B cell (primary cell): ENCODE measurements around the gene IRF1.

ENCODE experiments used
- CTCF ChIP-seq: fragments of 200-600 bp; IDR thresholded peaks from one replicate; pipeline ENCODE4 v1.8.0; 2022; ENCODE audit warnings: antibody characterized with exemption, mild to moderate bottlenecking
- EZH2 ChIP-seq: IDR thresholded peaks from 2 replicates; pipeline ENCODE4 v1.6.1; 2012; ENCODE audit warnings: borderline replicate concordance, low read depth, mild to moderate bottlenecking, moderate library complexity, low read length; ENCODE audit not compliant: insufficient read depth, poor library complexity, severe bottlenecking

- no peak for TF ChIP-seq CTCF
- TF ChIP-seq EZH2, result no peak
Measured at GRCh38 chr5:132510076-132510475, 19.5 kb upstream of the IRF1 start.
